Loucy (cell line): ENCODE measurements around the gene RFX6.

Experiments used
- H2AFZ ChIP-seq: fragments of 200-600 bp; sonication (generic); 2 replicates; pipeline ENCODE4 v1.6.0; 2016; ENCODE audit warnings: antibody characterized with exemption, mild to moderate bottlenecking, low read length, moderate library complexity
- H3F3A ChIP-seq: fragments of 200-600 bp; 2 replicates; pipeline ENCODE4 v1.6.0; 2016; ENCODE audit warnings: antibody characterized with exemption, low read depth, mild to moderate bottlenecking
- H3K27me3 ChIP-seq: fragments of 200-600 bp; sonication (generic); 2 replicates; pipeline ENCODE4 v1.6.1; 2014; ENCODE audit warnings: low read length, mild to moderate bottlenecking; ENCODE audit not compliant: insufficient read depth, poor library complexity, severe bottlenecking
- H3K36me3 ChIP-seq: fragments of 200-600 bp; sonication (generic); 2 replicates; pipeline ENCODE4 v1.6.1; 2016; ENCODE audit warnings: low read length; ENCODE audit not compliant: insufficient read depth
- H3K4me1 ChIP-seq: fragments of 200-600 bp; sonication (generic); 2 replicates; pipeline ENCODE4 v1.5.1; 2014; ENCODE audit warnings: low read length, mild to moderate bottlenecking; ENCODE audit not compliant: insufficient read depth, poor library complexity, severe bottlenecking
- H3K4me2 ChIP-seq: fragments of 200-600 bp; sonication (generic); 2 replicates; pipeline ENCODE4 v1.6.0; 2014; ENCODE audit warnings: antibody characterized with exemption, low read length, low read depth, mild to moderate bottlenecking; ENCODE audit not compliant: poor library complexity, severe bottlenecking
- H3K4me3 ChIP-seq: fragments of 200-600 bp; sonication (generic); 2 replicates; pipeline ENCODE4 v1.5.1; 2014; ENCODE audit warnings: low read length, mild to moderate bottlenecking, mixed read lengths; ENCODE audit not compliant: poor library complexity, severe bottlenecking
- H3K79me2 ChIP-seq: fragments of 200-600 bp; sonication (generic); 2 replicates; pipeline ENCODE4 v1.6.1; 2014; ENCODE audit warnings: low read length; ENCODE audit not compliant: insufficient read depth
- H3K9ac ChIP-seq: fragments of 200-600 bp; sonication (generic); 2 replicates; pipeline ENCODE4 v1.6.0; 2014; ENCODE audit warnings: mild to moderate bottlenecking, low read depth, low read length, moderate library complexity; ENCODE audit not compliant: poor library complexity, severe bottlenecking
- H3K9me2 ChIP-seq: fragments of 200-600 bp; sonication (generic); replicated peaks from 2 replicates; pipeline ENCODE4 v1.6.1; 2016; ENCODE audit warnings: low read depth, low read length, mixed read lengths
- H3K9me3 ChIP-seq: fragments of 200-600 bp; sonication (generic); 2 replicates; pipeline ENCODE4 v1.6.1; 2014; ENCODE audit warnings: mild to moderate bottlenecking, antibody characterized with exemption, low read length, low read depth; ENCODE audit not compliant: insufficient read depth
- H4K20me1 ChIP-seq: fragments of 200-600 bp; sonication (generic); 2 replicates; pipeline ENCODE4 v1.6.0; 2014; ENCODE audit warnings: antibody characterized with exemption, low read length, mild to moderate bottlenecking; ENCODE audit not compliant: insufficient read depth, poor library complexity, severe bottlenecking
- EZH2phosphoT487 ChIP-seq: fragments of 200-600 bp; IDR thresholded peaks from 2 replicates; pipeline ENCODE4 v1.6.1; 2018; ENCODE audit warnings: antibody characterized with exemption, mild to moderate bottlenecking, moderate library complexity, borderline replicate concordance
- TF ChIP-seq, protein P1 (sequence below): fragments of 200-600 bp; sonication (generic); conservative IDR thresholded peaks from 2 replicates; pipeline ENCODE4 v1.5.1; 2014; ENCODE audit warnings: mild to moderate bottlenecking, antibody characterized with exemption, low read length

Gene RFX6

DNA sequence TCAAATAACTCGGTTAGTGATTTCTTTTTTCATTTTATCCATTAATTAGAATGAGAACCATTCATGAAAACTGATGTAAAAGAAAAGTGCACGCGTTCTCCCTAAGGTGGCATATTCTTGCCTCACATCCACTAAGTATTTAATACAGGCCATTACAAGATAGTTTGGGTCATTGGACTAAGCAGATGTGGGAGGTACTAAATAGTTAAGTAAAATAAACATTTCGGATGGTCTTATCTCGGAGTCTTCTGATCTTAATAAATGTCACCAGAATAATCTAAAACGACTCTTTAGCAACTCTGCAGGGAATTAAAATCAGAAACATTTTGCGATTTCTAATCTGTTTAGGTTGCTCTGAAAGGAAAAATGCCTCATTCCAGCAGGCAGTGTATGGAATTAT, 78.7 kb downstream of the RFX6 start:
- no peaks in the 10 kb centered on the region for H3F3A ChIP-seq
- H3K9ac ChIP-seq = no peak overlapping the region
- TF ChIP-seq EZH2phosphoT487 = no peak
- TF ChIP-seq, protein P1, sequence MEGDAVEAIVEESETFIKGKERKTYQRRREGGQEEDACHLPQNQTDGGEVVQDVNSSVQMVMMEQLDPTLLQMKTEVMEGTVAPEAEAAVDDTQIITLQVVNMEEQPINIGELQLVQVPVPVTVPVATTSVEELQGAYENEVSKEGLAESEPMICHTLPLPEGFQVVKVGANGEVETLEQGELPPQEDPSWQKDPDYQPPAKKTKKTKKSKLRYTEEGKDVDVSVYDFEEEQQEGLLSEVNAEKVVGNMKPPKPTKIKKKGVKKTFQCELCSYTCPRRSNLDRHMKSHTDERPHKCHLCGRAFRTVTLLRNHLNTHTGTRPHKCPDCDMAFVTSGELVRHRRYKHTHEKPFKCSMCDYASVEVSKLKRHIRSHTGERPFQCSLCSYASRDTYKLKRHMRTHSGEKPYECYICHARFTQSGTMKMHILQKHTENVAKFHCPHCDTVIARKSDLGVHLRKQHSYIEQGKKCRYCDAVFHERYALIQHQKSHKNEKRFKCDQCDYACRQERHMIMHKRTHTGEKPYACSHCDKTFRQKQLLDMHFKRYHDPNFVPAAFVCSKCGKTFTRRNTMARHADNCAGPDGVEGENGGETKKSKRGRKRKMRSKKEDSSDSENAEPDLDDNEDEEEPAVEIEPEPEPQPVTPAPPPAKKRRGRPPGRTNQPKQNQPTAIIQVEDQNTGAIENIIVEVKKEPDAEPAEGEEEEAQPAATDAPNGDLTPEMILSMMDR = no peak
- H3K4me2 ChIP-seq = no peak overlapping the region
- H3K9me2 ChIP-seq = no peaks in the 10 kb centered on the region
- H3K9me3 ChIP-seq = no peaks in the 10 kb centered on the region
- no peak overlapping the region for H3K4me3 ChIP-seq
- peaks cover 10% of the 10 kb centered on the region for H3K4me1 ChIP-seq
- no peaks in the 10 kb centered on the region for H3K79me2 ChIP-seq
- H3K27me3 ChIP-seq = no peaks in the 10 kb centered on the region
- H4K20me1 ChIP-seq = no peaks in the 10 kb centered on the region
- H3K36me3 ChIP-seq = no peaks in the 10 kb centered on the region
- no peak overlapping the region for H2AFZ ChIP-seq

DNA sequence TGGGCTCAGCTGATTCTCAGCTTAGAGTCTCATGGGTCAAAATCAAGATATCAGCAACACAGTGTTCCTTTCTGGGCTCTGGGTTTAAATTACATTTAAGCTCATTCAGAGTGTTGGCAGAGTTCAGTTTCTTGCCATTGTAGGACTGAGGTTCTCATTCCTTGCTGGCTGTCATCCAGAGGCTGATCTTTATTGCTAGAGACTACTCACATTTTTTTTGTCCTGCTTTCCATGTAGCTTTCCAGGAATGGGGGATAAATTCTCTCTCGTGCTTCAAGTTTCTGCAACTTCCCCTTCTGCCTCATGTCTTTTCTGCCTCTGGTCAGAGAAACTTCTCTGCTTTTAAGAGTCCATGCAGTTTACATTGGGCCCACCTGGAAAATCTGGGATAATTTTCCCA, 86.9 kb downstream of the RFX6 start:
- Histone ChIP-seq H3K4me1 (no peaks in the 10 kb centered on the region), H3K27me3 (no peaks in the 10 kb centered on the region), H3K9ac (no peak overlapping the region), H4K20me1 (no peaks in the 10 kb centered on the region), H2AFZ (no peak overlapping the region), H3K9me2 (no peaks in the 10 kb centered on the region), H3K4me2 (no peak overlapping the region), H3K9me3 (no peaks in the 10 kb centered on the region), H3K4me3 (no peak overlapping the region), H3F3A (no peaks in the 10 kb centered on the region), H3K79me2 (no peaks in the 10 kb centered on the region), H3K36me3 (no peaks in the 10 kb centered on the region)
- TF ChIP-seq, protein P1 = no peak
- no peak for TF ChIP-seq EZH2phosphoT487

DNA sequence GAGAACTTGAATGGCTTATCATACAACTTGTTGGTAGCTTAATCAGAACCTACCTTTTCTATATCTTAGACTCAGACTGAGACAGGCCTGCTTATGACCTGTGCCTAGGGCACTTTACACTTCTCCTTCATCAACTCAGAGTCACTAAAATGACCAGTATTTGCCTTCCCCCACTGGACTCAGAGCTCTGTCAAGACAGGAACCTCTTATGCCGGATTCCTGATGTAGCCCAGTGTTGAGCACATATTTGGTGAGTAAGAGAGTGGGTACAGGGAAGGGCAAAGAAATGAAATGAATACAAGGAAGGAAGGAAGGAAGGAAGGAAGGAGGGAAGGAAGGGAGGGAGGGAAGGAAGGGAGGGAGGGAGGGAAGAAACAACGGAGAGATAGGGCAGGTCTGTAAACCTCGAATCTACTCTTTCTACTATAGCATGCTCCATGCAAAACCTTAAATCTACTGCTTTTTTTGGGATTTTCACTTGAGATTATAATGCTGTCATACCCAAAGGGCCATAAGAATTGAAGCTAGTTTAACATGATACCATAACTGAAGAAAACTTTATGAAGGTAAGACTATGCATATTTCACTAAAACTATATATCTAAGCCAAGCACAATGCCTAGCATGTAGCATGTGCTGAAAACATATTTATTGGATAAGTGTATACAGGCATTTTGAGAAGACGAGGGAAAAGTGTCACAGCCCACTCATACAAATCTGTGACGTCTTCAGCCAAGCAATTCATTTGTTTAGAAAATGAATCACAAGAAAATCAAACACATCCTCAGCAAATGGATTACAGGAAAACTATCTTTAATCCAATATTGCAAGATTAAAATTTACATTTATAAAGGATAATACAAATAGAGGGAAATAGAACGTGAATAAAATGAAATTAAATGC, 89.9 kb downstream of the RFX6 start:
- H3K27me3 ChIP-seq = no peaks in the 10 kb centered on the region
- H3K4me1 ChIP-seq = no peaks in the 10 kb centered on the region
- no peak overlapping the region for H3K4me3 ChIP-seq
- no peaks in the 10 kb centered on the region for H3K79me2 ChIP-seq
- no peaks in the 10 kb centered on the region for H3K9me2 ChIP-seq
- H3K36me3 ChIP-seq = no peaks in the 10 kb centered on the region
- no peaks in the 10 kb centered on the region for H3K9me3 ChIP-seq
- TF ChIP-seq EZH2phosphoT487 = no peak
- TF ChIP-seq, protein P1 = no peak
- no peak overlapping the region for H3K9ac ChIP-seq
- H2AFZ ChIP-seq = no peak overlapping the region
- H4K20me1 ChIP-seq = no peaks in the 10 kb centered on the region
- no peak overlapping the region for H3K4me2 ChIP-seq
- no peaks in the 10 kb centered on the region for H3F3A ChIP-seq
